Small intestine (tissue), 7 donors: ENCODE measurements around the gene SYN1. TPM values are rescaled to one million over a fixed set of nuclear protein-coding genes. Genes with fewer than 3 reads are reported as not detected.

Experiments used
- DNase-seq, 2 donors: peaks; one replicate each; pipeline versions ENCODE4 v3.0.0 to v3.0.0-alpha.2; 2013
- FAIRE-seq: peaks from 2 replicates; lab custom pipeline; 2012; peaks lifted over from hg19 to GRCh38; lab: Jason Lieb, UNC
- H3K27ac ChIP-seq, 3 donors: one replicate each; pipeline ENCODE4 v1.5.1; 2013; ENCODE audit warnings: low read length in 2 of 3, mild to moderate bottlenecking in 2 of 3, control low read depth in 1 of 3, inconsistent platforms in 1 of 3, low read depth in 1 of 3, moderate library complexity in 1 of 3
- H3K27me3 ChIP-seq, 3 donors: one replicate each; pipeline ENCODE4 v1.6.1; 2013; ENCODE audit warnings: low read length in 3 of 3, inconsistent platforms in 1 of 3; ENCODE audit not compliant: control insufficient read depth in 3 of 3, insufficient read depth in 3 of 3
- H3K36me3 ChIP-seq, 3 donors: one replicate each; pipeline ENCODE4 v1.6.1; 2013; ENCODE audit warnings: low read length in 3 of 3, inconsistent platforms in 1 of 3, low read depth in 1 of 3, mild to moderate bottlenecking in 1 of 3, moderate library complexity in 1 of 3; ENCODE audit not compliant: control insufficient read depth in 3 of 3, insufficient read depth in 2 of 3
- H3K4me1 ChIP-seq, 3 donors: one replicate each; pipeline ENCODE4 v1.6.1; 2013; ENCODE audit warnings: low read length in 2 of 3, inconsistent platforms in 1 of 3, low read depth in 1 of 3, mild to moderate bottlenecking in 1 of 3, moderate library complexity in 1 of 3; ENCODE audit not compliant: control insufficient read depth in 3 of 3, insufficient read depth in 2 of 3
- H3K4me3 ChIP-seq, 3 donors: one replicate each; pipeline ENCODE4 v1.5.1; 2013; ENCODE audit warnings: low read length in 3 of 3, control low read depth in 1 of 3, inconsistent platforms in 1 of 3, low read depth in 1 of 3, mild to moderate bottlenecking in 1 of 3, moderate library complexity in 1 of 3
- H3K9me3 ChIP-seq, 2 donors: one replicate each; pipeline ENCODE4 v1.6.1; 2013; ENCODE audit warnings: low read depth in 1 of 2, low read length in 1 of 2; ENCODE audit not compliant: control insufficient read depth in 2 of 2, insufficient read depth in 1 of 2
- WGBS, 3 donors: extraction: QIAGEN DNeasy Blood & Tissue Kit; methylation state at CpG; one replicate each; pipeline ENCODE4 v1.1.7; 2013; 5-methylcytosine and 5-hydroxymethylcytosine counted together
- polyA plus RNA-seq, 4 donors: library from polyadenylated mRNA; stranded (reverse) in 3 of 4; unstranded in 1 of 4; fragments of 200-250 nt in 3 of 4; fragments of 120-200 nt in 1 of 4; gene quantifications; one replicate each; pipeline versions ENCODE4 v1.2.1 to v1.2.3, GENCODE V29; 2013
- donor health status: healthy with polysubstance abuse.
- donor health status: control.
- donor health status: control.
- donor health status: Bipolar disorder and iron deficiency.
- donor health status: healthy.

SYN1 gene
- polyA plus RNA-seq, 4 donors: 0.27 to 3.0 (median 1.3) TPM; not detected in 1

DNA sequence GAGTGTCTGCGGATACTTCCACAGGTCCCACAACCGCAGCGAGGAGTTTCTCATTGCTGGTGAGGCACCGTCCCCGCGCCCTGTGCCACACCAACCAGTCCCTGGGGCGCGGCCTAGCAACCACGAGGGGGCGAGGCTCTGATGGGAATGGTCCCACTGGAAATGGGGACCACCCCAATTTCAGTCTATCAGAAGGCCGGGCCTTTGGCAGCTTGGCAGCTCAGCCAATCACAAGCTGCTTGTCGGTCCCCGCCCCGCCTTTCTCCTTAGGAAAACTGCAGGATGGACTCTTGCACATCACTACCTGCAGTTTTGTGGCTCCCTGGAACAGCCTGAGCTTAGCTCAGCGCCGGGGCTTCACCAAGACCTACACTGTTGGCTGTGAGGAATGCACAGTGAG, 34.4 kb downstream of the SYN1 start:
- no peaks in the 10 kb centered on the region for H3K27me3 ChIP-seq
- H3K36me3 ChIP-seq: peaks cover 0 to 9% (median 0%) of the 10 kb centered on the region in 3 donors
- H3K4me1 ChIP-seq: peaks cover 0 to 4% (median 0%) of the 10 kb centered on the region in 3 donors
- FAIRE-seq (no peak), DNase-seq (no peak)
- H3K4me3 ChIP-seq: no peak overlapping the region
- 74 to 94% (median 79%) methylated on average over 7 to 16 of the region's 16 CpGs for WGBS, 3 donors
- no peak overlapping the region for H3K27ac ChIP-seq
- H3K9me3 ChIP-seq: no peaks in the 10 kb centered on the region

DNA sequence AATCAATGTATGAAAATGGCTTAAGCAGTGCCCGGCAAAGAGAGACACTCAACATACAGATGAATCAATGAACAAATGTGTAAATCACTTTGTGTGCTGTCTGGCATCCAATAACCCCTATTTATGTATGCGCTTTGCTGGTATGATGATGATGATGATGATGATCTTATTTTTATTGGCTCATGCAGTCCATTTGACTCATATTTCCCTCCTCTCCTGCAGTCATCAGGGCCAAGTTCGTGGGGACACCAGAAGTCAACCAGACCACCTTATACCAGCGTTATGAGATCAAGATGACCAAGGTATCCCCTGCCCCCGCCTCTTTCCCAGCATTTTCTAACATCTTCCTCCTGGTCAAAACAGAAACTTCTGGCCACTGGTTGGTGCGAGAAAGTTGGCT, 34.9 kb downstream of the SYN1 start:
- no peak overlapping the region for H3K27ac ChIP-seq
- FAIRE-seq (no peak), DNase-seq (no peak)
- H3K4me3 ChIP-seq: no peak overlapping the region
- H3K27me3 ChIP-seq: no peaks in the 10 kb centered on the region
- peaks cover 0 to 4% (median 0%) of the 10 kb centered on the region in 3 donors for H3K4me1 ChIP-seq
- H3K9me3 ChIP-seq: no peaks in the 10 kb centered on the region
- 73 to 88% (median 86%) methylated on average over 6 of the region's 6 CpGs for WGBS, 3 donors
- peaks cover 0 to 9% (median 0%) of the 10 kb centered on the region in 3 donors for H3K36me3 ChIP-seq

DNA sequence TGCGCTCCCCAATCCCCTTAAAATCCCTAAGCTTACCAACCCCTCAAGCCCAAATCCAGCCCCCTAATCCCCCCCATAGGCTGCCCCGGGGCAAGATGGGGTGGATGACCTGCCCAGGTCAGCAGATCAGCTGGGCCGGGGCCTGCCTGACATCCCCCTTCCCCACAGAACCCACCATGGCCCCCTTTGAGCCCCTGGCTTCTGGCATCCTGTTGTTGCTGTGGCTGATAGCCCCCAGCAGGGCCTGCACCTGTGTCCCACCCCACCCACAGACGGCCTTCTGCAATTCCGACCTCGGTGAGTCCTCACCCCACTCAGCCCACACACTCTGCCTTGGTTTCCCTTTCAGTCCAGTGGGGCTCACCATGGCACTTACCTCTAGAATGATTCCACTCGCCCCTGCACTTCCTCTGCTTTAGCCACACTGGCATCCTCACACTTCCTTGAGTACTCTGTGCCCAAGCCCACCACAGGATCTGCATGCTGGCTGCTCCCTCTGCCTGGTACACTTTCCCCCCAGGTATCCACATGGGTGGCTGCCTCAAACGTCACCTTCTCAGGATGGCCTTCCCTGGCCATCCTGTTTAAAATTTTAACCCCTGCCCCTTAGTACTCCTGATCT, 36.3 kb downstream of the SYN1 start:
- no peak for DNase-seq
- no peak overlapping the region for H3K4me3 ChIP-seq
- no peaks in the 10 kb centered on the region for H3K27me3 ChIP-seq
- FAIRE-seq: no peak
- peak overlapping the region in 1 of 3 donors; percentile 58 for H3K27ac ChIP-seq
- no peaks in the 10 kb centered on the region for H3K9me3 ChIP-seq
- WGBS, 3 donors: 51 to 82% (median 55%) methylated on average over 7 to 8 of the region's 8 CpGs
- H3K36me3 ChIP-seq: peaks cover 0 to 9% (median 0%) of the 10 kb centered on the region in 3 donors
- H3K4me1 ChIP-seq: peaks cover 0 to 4% (median 0%) of the 10 kb centered on the region in 3 donors

DNA sequence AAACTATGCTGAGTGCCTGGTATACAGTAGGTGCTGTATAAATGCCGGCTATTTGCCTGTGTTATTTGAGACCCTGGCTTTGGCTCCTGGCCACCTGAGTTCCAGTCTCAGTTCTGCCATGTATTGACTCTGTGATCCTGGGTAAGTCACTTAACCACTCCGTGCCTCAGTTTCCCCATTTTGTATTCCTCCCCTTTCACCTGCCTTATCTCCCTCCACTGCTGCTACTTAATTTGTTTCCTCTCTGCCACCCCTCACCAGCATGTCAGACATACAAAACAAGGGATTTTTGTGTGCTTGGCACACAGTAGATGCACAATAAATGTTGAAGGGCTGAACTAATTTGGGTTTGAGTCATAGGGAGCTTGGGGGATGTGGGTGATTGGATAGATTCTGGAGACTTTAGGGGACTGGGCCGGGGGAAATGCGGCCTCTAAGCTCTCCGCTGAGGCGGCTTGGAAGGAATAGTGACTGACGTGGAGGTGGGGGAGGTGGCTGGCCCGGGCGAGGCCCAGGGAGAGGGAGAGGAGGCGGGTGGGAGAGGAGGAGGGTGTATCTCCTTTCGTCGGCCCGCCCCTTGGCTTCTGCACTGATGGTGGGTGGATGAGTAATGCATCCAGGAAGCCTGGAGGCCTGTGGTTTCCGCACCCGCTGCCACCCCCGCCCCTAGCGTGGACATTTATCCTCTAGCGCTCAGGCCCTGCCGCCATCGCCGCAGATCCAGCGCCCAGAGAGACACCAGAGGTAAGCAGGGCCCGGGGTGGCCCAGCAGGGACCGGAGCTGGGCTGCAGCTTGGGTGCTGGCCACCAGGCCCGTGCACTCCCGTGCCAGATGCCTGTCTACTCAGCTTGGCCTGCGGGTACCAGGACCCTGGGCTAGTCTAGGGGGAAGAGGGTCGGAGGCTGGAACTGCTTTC, 37.7 kb downstream of the SYN1 start, which contains the start of gene TIMP1:
Gene TIMP1 (plus strand): TSS at position 706 of the 917 bp plus-strand sequence. CDS start 980 bp downstream, outside the sequence.
- FAIRE-seq (no peak), DNase-seq (peak; percentile 44 to 79)
- H3K27me3 ChIP-seq: no peaks in the 10 kb centered on the region
- peaks cover 0 to 9% (median 0%) of the 10 kb centered on the region in 3 donors for H3K36me3 ChIP-seq
- H3K9me3 ChIP-seq: no peaks in the 10 kb centered on the region
- peak within 1 kb of the TSS in 2 of 3 donors; percentile 45 to 89 for H3K27ac ChIP-seq
- peak within 1 kb of the TSS in 2 of 3 donors; percentile 41 to 57 for H3K4me3 ChIP-seq
- 6 to 37% (median 28%) methylated on average over 7 to 28 of the region's 28 CpGs for WGBS, 3 donors
- peaks cover 0 to 4% (median 0%) of the 10 kb centered on the region in 3 donors for H3K4me1 ChIP-seq

DNA sequence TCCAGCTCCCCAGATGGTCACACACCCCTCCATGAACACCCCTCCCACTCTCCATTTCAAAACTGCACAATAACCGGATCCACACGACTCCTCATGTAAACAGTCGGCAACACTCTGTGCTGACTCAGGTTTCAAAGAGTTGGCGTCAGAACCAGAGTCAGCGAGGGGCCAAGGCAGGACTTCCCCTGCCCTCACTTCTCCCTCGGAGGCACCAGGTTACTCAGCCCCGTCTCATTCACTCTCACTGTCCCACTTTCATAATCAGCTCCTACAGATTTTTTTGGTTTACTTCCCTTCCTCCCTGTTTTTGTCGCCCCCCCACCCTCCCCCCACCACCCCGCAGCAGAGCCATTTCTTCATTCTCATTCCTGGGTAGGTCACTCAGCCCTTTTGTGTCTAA, 40.1 kb downstream of the SYN1 start:
- Histone ChIP-seq H3K9me3 (no peaks in the 10 kb centered on the region), H3K27ac (peak overlapping the region in 1 of 3 donors; percentile 60), H3K36me3 (no peaks in the 10 kb centered on the region), H3K4me3 (no peak overlapping the region), H3K4me1 (peaks cover 0 to 9% (median 0%) of the 10 kb centered on the region in 3 donors), H3K27me3 (no peaks in the 10 kb centered on the region)
- FAIRE-seq: no peak
- WGBS, 3 donors: 46 to 61% (median 54%) methylated on average over 9 of the region's 9 CpGs
- no peak for DNase-seq

DNA sequence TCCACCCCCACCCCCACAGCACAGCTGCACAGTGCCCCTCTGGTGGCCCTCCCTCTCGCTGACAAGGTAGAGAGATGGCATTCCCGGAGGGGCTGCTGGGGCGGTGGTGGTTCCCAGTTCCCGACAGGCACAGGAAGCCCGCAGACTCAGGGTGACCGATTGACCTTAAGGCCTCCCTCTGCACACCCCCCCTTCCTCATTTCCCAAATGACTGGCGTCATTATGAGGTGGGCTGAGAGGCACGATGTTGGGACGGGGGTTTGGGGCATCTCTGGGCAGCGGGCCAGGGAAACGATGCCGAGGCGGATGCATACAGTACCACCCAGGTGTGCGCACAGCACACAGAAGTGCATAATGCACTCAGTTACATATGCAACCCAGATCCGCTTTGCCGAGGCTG, 41.0 kb downstream of the SYN1 start:
- DNase-seq (no peak), FAIRE-seq (no peak)
- WGBS, 3 donors: 47 to 72% (median 65%) methylated on average over 11 to 16 of the region's 16 CpGs
- H3K4me1 ChIP-seq: peaks cover 0 to 9% (median 0%) of the 10 kb centered on the region in 3 donors
- H3K9me3 ChIP-seq: no peaks in the 10 kb centered on the region
- no peak overlapping the region for H3K4me3 ChIP-seq
- no peaks in the 10 kb centered on the region for H3K27me3 ChIP-seq
- H3K36me3 ChIP-seq: no peaks in the 10 kb centered on the region
- no peak overlapping the region for H3K27ac ChIP-seq

DNA sequence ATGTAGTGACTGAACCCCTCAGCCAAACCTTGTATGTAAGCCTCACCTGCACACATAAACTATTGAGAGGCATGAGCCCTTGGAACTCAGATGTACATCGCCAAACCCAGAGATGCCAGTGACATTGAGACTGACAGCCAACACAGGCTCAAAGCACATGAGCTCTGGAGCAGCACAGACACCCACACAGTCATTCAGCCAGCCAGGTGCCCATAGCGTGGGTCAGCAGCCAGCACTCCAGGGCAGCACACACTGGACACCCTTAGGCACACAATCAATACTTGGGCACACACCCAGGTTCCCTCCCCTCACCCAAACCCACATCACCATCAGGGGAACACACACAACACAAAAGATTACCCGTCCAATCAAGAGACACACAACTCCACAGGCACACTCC, 41.8 kb downstream of the SYN1 start:
- FAIRE-seq (no peak), DNase-seq (no peak)
- WGBS, 3 donors: 62 to 78% (median 74%) methylated on average over 3 of the region's 3 CpGs
- no peaks in the 10 kb centered on the region for H3K27me3 ChIP-seq
- peaks cover 0 to 11% (median 0%) of the 10 kb centered on the region in 3 donors for H3K4me1 ChIP-seq
- no peak overlapping the region for H3K4me3 ChIP-seq
- no peak overlapping the region for H3K27ac ChIP-seq
- no peaks in the 10 kb centered on the region for H3K9me3 ChIP-seq
- no peaks in the 10 kb centered on the region for H3K36me3 ChIP-seq

DNA sequence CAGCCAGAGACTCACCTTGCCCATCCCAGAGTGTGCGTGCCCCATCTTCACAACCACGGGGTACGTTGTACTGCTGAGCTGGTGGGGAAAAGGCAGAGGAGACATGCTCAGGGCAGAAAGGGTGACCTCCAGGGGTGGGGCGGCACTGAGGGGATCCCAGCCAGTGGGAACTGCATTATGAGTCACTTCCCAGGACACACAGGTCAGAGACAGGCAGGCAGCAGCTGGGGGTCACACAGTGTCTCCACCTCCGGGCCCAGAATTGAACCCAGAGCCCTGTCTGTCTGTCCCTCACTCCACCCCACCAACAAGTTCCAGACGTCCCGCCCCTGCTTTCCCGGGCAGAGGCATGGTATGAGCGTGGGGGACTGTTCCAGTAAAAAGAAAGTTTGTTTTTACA, 42.2 kb downstream of the SYN1 start:
- Histone ChIP-seq H3K4me1 (peaks cover 0 to 12% (median 0%) of the 10 kb centered on the region in 3 donors), H3K27me3 (no peaks in the 10 kb centered on the region), H3K4me3 (no peak overlapping the region), H3K36me3 (peaks cover 0 to under 1% (median 0%) of the 10 kb centered on the region in 3 donors), H3K9me3 (no peaks in the 10 kb centered on the region), H3K27ac (no peak overlapping the region)
- WGBS, 3 donors: 63 to 74% (median 70%) methylated on average over 9 of the region's 9 CpGs
- FAIRE-seq (no peak), DNase-seq (no peak)
